ENCODE results near the gene SSR4. TPM values are rescaled to one million over a fixed set of nuclear protein-coding genes. Genes with fewer than 3 reads are reported as not detected.
A peak's percentile ranks its signal among the peaks of the same experiment; 100 is the strongest.
"Not testable (repeated sequence)": the region's sequence is repeated elsewhere in the genome, so short reads cannot be mapped to it uniquely, and the experiment has no call there.

SSR4 gene
- total RNA-seq, 1 donor from 2014 or later: 285 TPM

DNA sequence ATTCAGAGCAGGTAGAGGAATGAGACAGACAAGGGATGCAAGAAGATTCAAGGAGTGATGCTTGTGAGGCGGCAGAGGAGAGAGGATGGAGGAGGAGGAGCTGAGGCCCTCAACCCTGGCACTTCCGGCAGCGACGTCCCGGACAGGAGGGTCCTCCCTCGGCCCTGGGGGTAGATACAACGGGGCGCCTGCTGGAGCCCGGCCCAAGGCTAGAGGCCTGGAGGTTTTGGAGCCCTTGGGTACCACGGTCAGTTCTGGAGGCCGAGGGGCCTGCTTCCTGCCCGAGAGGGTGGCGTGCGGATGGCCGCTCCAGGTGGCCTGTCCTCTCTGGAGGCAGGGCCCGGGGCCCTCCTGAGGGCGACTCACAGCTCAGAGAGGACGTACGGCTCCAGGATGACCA lies 13.5 kb downstream of the SSR4 start:
- Mint-ChIP-seq H3K4me3 (no peak overlapping the region), H3K27ac (no peak overlapping the region), H3K36me3 (ENCODE audit: low read depth) (no peaks in the 10 kb centered on the region), H3K4me1 (ENCODE audit: low read depth) (no peaks in the 10 kb centered on the region), H3K27me3 (ENCODE audit: insufficient read depth) (peaks cover 5% of the 10 kb centered on the region), H3K9me3 (no peaks in the 10 kb centered on the region)
- no peak for DNase-seq (ENCODE audit: low spot score)
- intact Hi-C loops (cut with micrococcal nuclease): no loop called here

DNA sequence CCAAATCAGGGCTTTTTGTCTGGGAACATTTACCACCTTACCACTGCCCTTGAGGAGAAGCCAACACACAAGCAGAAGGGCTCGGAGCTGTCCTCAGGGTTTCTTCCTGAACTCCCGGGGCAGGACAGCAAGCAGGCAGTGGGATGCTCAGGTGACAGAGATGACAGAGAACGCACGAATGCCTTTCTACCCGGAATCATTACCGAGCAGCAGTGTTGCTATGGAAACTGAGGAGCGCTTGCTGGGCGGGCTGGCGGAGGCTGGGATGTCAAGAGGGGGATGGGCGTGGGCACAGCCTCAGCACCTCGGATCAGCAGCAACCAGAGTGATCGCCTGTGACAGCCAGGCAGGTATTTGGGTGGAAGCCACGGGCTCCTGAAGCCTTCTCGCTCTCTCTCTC lies 17.8 kb downstream of the SSR4 start:
- intact Hi-C loops (cut with micrococcal nuclease): no loop called here
- Mint-ChIP-seq H3K27ac (no peak overlapping the region), H3K27me3 (ENCODE audit: insufficient read depth) (peaks cover 17% of the 10 kb centered on the region), H3K4me1 (ENCODE audit: low read depth) (peaks cover 8% of the 10 kb centered on the region), H3K36me3 (ENCODE audit: low read depth) (no peaks in the 10 kb centered on the region), H3K9me3 (no peaks in the 10 kb centered on the region), H3K4me3 (no peak overlapping the region)
- DNase-seq (ENCODE audit: low spot score): no peak

- no peak overlapping the region for H3K27ac Mint-ChIP-seq
- peaks cover 13% of the 10 kb centered on the region for H3K4me1 Mint-ChIP-seq (ENCODE audit: low read depth)
- no peak for DNase-seq (ENCODE audit: low spot score)
- H3K27me3 Mint-ChIP-seq (ENCODE audit: insufficient read depth): peaks cover 21% of the 10 kb centered on the region
- H3K36me3 Mint-ChIP-seq (ENCODE audit: low read depth): no peaks in the 10 kb centered on the region
- H3K4me3 Mint-ChIP-seq: no peak overlapping the region
- H3K9me3 Mint-ChIP-seq: no peaks in the 10 kb centered on the region
- intact Hi-C loops (cut with micrococcal nuclease): no loop called here
Observed at GRCh38 chrX:153813161-153813560, 18.7 kb downstream of the SSR4 start.

DNA sequence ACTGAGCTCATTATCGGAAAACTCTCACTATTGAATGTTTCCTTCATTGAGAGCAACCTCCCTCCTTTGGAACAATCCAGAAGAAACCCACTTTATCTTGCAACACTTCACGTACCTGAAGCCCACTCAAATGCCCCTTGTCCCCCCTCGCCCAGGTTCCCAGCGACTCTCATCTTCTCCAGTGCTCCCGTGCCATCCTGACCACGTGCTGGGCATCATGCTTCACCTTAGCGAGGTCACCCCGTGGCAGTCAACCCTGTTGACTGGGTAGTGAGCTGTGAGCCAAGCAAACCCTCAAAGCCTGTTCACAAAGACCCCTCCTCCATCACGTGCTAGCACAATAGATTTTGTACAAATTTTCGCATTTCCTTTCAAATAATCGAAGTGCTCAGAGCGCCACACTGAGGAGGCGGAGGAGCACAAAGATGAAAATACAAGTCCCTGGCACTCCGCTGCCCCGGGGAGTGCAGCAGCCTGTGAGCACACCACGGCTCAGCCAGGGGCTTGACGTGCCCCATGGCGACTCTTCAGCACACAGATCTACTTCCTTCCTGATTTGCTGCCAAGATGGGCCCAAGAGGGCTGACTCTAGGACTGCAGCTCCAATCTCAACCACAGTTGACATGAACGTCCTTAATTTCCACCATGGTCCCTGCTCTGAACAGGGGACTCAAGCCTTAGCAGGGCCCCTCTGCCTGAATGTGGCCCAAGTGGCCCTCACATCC lies 20.3 kb downstream of the SSR4 start:
- Mint-ChIP-seq H3K36me3 (ENCODE audit: low read depth) (no peaks in the 10 kb centered on the region), H3K27ac (no peak overlapping the region), H3K4me3 (no peak overlapping the region), H3K4me1 (ENCODE audit: low read depth) (peaks cover 13% of the 10 kb centered on the region), H3K9me3 (no peaks in the 10 kb centered on the region), H3K27me3 (ENCODE audit: insufficient read depth) (peaks cover 28% of the 10 kb centered on the region)
- DNase-seq (ENCODE audit: low spot score): no peak
- intact Hi-C loops (cut with micrococcal nuclease): loop anchor here (5.0 kb wide), 1 partner anchor 63 kb away; no protein-coding TSS in a partner anchor

DNA sequence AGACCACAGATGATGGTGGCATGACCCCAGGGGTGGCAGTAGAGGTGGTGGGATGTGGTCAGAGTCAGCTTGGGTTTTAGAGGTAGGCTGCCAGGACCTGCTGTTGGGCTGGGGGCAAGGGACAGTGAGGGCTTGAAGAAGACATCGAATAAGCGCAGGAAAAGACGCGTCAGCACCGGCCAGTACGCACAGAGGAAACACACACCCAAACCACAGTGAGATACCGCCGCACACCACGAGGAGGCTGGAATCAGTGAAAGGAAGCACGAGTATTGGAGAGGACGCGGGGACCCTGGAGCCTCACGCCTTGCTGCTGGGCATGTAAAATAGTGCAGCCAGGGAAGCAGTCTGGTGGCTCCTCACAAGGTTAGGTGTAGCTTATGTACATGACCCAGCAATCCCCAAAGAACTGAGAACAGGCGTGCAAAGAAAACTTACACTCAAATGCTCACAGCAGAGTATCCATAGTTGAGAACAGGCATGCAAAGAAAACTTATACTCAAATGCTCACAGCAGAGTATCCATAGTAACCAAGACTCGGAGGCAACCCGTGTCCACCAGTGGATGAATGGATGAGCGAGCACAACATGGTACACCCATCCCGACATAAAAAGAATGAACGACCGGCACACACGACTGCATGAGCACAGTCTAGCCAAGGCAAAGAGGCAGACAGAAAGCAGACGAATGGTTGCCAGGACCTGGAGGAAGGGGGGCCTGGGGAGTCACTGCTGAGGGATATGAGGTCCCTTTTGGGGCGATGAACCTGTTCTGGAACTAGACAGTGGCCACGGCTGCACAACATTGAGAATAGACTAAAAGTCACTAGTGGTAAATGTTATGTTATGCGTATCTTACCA lies 22.6 kb downstream of the SSR4 start:
- no peaks in the 10 kb centered on the region for H3K36me3 Mint-ChIP-seq (ENCODE audit: low read depth)
- H3K9me3 Mint-ChIP-seq: no peaks in the 10 kb centered on the region
- intact Hi-C loops (cut with micrococcal nuclease): loop anchor here (5.0 kb wide), 1 partner anchor 60 kb away; no protein-coding TSS in a partner anchor
- peak; percentile 11 for DNase-seq (ENCODE audit: low spot score)
- H3K4me1 Mint-ChIP-seq (ENCODE audit: low read depth): peaks cover 15% of the 10 kb centered on the region
- H3K4me3 Mint-ChIP-seq: no peak overlapping the region
- H3K27ac Mint-ChIP-seq: no peak overlapping the region
- H3K27me3 Mint-ChIP-seq (ENCODE audit: insufficient read depth): peaks cover 26% of the 10 kb centered on the region

DNA sequence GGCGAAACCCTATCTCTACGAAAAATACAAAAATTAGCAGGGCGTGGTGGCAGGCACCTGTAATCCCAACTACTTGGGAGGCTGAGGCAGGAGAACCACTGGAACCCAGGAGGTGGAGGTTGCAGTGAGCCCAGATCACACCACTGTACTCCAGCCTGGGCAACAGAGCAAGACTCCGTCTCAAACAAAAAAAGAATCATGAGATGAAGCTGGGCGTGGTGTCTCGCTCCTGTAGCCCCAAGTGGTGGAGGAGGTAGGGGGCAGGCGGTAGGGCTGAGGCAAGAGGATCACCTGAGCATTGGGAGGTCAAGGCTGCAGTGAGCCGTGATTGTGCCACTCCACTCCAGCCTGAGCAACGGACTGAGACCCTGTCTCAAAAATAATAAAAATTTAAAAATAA lies 23.6 kb downstream of the SSR4 start:
- H3K9me3 Mint-ChIP-seq; H3K36me3 Mint-ChIP-seq (ENCODE audit: low read depth); DNase-seq (ENCODE audit: low spot score); H3K27ac Mint-ChIP-seq; H3K4me3 Mint-ChIP-seq: not testable (repeated sequence)
- intact Hi-C loops (cut with micrococcal nuclease): loop anchor here (5.0 kb wide), 1 partner anchor 59 kb away; no protein-coding TSS in a partner anchor
- peaks cover 23% of the 10 kb centered on the region for H3K27me3 Mint-ChIP-seq (ENCODE audit: insufficient read depth)
- peaks cover 23% of the 10 kb centered on the region for H3K4me1 Mint-ChIP-seq (ENCODE audit: low read depth)

GRCh38 chrX:153818571-153819383 lies 24.3 kb downstream of the SSR4 start:
- DNase-seq (ENCODE audit: low spot score): peak; percentile 49
- no peak overlapping the region for H3K4me3 Mint-ChIP-seq
- peaks cover 19% of the 10 kb centered on the region for H3K27me3 Mint-ChIP-seq (ENCODE audit: insufficient read depth)
- H3K27ac Mint-ChIP-seq: no peak overlapping the region
- no peaks in the 10 kb centered on the region for H3K36me3 Mint-ChIP-seq (ENCODE audit: low read depth)
- peaks cover 23% of the 10 kb centered on the region for H3K4me1 Mint-ChIP-seq (ENCODE audit: low read depth)
- intact Hi-C loops (cut with micrococcal nuclease): loop anchor here (5.0 kb wide), 1 partner anchor 59 kb away; no protein-coding TSS in a partner anchor
- H3K9me3 Mint-ChIP-seq: no peaks in the 10 kb centered on the region

GRCh38 chrX:153819384-153820040 lies 25.0 kb downstream of the SSR4 start:
- Mint-ChIP-seq H3K9me3 (no peaks in the 10 kb centered on the region), H3K4me3 (no peak overlapping the region), H3K4me1 (ENCODE audit: low read depth) (peaks cover 23% of the 10 kb centered on the region), H3K27ac (no peak overlapping the region), H3K27me3 (ENCODE audit: insufficient read depth) (peaks cover 18% of the 10 kb centered on the region), H3K36me3 (ENCODE audit: low read depth) (no peaks in the 10 kb centered on the region)
- DNase-seq (ENCODE audit: low spot score): no peak
- intact Hi-C loops (cut with micrococcal nuclease): loop anchor here (5.0 kb wide), 1 partner anchor 58 kb away; no protein-coding TSS in a partner anchor

DNA sequence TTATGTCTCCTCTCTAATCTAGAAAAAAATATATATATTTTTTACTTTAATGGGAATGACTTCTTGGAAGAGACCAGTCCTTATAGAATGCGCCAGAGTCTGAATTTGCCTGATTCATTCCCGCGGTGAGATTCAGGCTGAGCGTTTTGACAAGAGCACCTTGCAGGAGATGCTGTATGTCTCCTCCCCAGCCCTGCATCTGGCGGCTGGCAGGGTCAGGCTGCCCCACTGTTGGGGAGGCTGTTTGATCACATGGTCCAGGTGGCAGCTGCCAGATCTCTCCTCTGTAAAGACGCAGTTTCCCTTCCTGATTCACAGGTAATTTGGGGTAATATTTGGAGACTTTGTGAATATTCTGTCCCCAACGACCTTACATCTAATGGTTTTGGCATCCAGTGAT lies 26.1 kb downstream of the SSR4 start:
- H3K27ac Mint-ChIP-seq: no peak overlapping the region
- DNase-seq (ENCODE audit: low spot score): no peak
- intact Hi-C loops (cut with micrococcal nuclease): no loop called here
- H3K36me3 Mint-ChIP-seq (ENCODE audit: low read depth): no peaks in the 10 kb centered on the region
- peaks cover 23% of the 10 kb centered on the region for H3K4me1 Mint-ChIP-seq (ENCODE audit: low read depth)
- H3K4me3 Mint-ChIP-seq: no peak overlapping the region
- H3K9me3 Mint-ChIP-seq: no peaks in the 10 kb centered on the region
- H3K27me3 Mint-ChIP-seq (ENCODE audit: insufficient read depth): peaks cover 21% of the 10 kb centered on the region

GRCh38 chrX:153821066-153821465 lies 26.6 kb downstream of the SSR4 start:
- Mint-ChIP-seq H3K36me3 (ENCODE audit: low read depth) (no peaks in the 10 kb centered on the region), H3K4me1 (ENCODE audit: low read depth) (peaks cover 23% of the 10 kb centered on the region), H3K27me3 (ENCODE audit: insufficient read depth) (peaks cover 21% of the 10 kb centered on the region), H3K27ac (no peak overlapping the region), H3K9me3 (no peaks in the 10 kb centered on the region), H3K4me3 (no peak overlapping the region)
- DNase-seq (ENCODE audit: low spot score): no peak
- intact Hi-C loops (cut with micrococcal nuclease): no loop called here

- no peaks in the 10 kb centered on the region for H3K9me3 Mint-ChIP-seq
- peaks cover 9% of the 10 kb centered on the region for H3K4me1 Mint-ChIP-seq (ENCODE audit: low read depth)
- no peak overlapping the region for H3K4me3 Mint-ChIP-seq
- no peaks in the 10 kb centered on the region for H3K36me3 Mint-ChIP-seq (ENCODE audit: low read depth)
- no peak overlapping the region for H3K27ac Mint-ChIP-seq
- no peak for DNase-seq (ENCODE audit: low spot score)
- H3K27me3 Mint-ChIP-seq (ENCODE audit: insufficient read depth): peaks cover 27% of the 10 kb centered on the region
- intact Hi-C loops (cut with micrococcal nuclease): no loop called here
Observed at GRCh38 chrX:153824348-153824747, 29.9 kb downstream of the SSR4 start.

- no peaks in the 10 kb centered on the region for H3K9me3 Mint-ChIP-seq
- H3K36me3 Mint-ChIP-seq (ENCODE audit: low read depth): no peaks in the 10 kb centered on the region
- H3K4me3 Mint-ChIP-seq: no peak overlapping the region
- H3K4me1 Mint-ChIP-seq (ENCODE audit: low read depth): peaks cover 9% of the 10 kb centered on the region
- peaks cover 23% of the 10 kb centered on the region for H3K27me3 Mint-ChIP-seq (ENCODE audit: insufficient read depth)
- no peak for DNase-seq (ENCODE audit: low spot score)
- intact Hi-C loops (cut with micrococcal nuclease): loop anchor here (5.0 kb wide), 1 partner anchor 77 kb away; the partner anchor contains the start of gene AVPR2
- no peak overlapping the region for H3K27ac Mint-ChIP-seq
Observed at GRCh38 chrX:153825042-153825441, 30.6 kb downstream of the SSR4 start.
